Adipose tissue (tissue), 3 donors: ENCODE measurements around the gene SFI1. TPM values are rescaled to one million over a fixed set of nuclear protein-coding genes. Genes with fewer than 3 reads are reported as not detected.

ENCODE experiments used
- H3K27ac ChIP-seq: one replicate; pipeline ENCODE4 v1.5.1; 2013; ENCODE audit warnings: low read depth, low read length
- WGBS, 3 donors: extraction: QIAGEN DNeasy Blood & Tissue Kit; methylation state at CpG; one replicate each; pipeline ENCODE4 v1.1.7; 2013; 5-methylcytosine and 5-hydroxymethylcytosine counted together
- polyA plus RNA-seq, 3 donors: library from polyadenylated mRNA; stranded (reverse); fragments of 200-250 nt; gene quantifications; one replicate each; pipeline ENCODE4 v1.2.3, GENCODE V29; 2013
- donor health status: healthy with polysubstance abuse.
- donor health status: Bipolar disorder and iron deficiency.
- donor health status: healthy.

Gene SFI1
- polyA plus RNA-seq, 3 donors, result 9.9 to 21.8 (median 12.9) TPM

DNA sequence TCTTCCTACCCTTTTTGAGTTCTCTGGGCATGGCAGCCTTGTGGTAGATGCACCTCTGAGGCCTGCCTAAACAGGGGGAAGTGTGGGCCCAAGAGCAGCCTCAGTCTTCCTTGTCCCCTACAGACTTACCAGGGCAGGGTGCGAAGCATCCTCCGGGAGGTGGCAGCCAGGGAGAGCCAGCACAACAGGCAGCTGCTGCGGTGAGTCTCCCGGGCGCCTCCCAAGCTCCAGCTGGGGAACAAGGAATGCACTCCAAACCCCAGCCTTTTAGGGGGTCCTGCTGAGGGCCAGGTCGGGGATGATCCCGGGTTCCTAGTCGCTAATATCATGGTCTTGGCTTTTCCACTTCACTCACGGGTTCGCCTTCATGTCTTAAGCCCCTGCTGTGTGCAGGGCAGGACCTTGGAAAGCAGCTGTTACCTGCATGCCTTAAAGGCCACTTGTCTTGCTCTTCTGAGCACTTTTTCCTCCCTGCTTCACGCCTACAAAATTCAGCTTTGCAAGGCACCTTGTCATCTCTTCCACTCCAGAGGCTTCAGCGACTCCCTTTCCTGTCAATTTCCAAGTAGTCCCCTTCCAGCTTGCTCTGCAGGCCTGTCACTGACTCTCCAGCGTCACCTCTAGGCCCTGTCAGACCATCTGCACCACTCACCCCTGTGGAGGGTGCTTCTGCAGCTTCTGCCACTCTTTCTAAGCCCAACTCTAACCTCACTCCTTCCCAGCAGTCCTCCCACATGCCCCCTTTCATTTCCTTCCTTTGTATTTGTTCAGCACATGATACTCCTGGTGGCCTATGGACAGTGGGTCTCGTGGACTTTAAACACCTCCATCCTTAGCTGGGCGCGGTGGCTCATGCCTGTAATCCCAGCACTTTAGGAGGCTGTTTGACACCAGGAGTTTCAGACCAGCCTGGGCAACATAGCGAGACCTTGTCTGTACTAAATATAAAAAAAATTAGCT, 108.7 kb downstream of the SFI1 start:
- no peak overlapping the region for H3K27ac ChIP-seq
- 90 to 91% (median 90%) methylated on average over 17 of the region's 17 CpGs for WGBS, 3 donors

DNA sequence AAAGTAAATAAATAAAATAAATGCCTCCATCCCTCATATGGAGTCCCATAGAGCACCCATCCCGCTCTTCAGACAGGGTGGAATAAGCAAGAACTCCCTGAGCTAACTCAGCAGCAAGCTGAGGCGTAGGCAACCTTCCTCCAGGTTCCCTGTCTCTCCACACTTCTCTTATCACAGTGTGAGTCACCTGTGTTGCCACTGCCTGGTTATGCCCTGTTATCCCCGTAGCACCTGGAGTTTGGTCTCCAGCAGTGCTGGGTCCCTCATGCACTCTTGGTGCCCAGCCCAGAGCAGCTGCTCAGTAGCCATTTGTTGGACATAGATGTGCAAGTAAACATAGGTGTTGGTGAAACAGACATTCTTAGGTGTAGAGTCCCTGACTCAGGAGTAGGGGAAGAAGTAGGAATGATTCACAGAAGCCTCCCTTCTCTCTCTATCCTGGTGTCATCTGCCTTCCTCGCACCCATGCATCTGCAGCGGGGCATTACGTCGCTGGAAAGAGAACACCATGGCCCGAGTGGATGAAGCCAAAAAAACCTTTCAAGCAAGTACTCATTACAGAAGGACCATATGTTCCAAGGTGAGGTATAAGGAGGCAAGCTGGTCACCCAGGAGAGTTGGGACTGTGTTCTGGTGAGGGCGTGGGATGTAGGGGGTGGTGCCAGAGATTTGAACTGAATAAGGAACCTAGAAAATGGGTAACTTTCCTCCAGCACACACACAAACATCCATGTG, 109.7 kb downstream of the SFI1 start:
- WGBS, 3 donors, result 90 to 96% (median 92%) methylated on average over 9 of the region's 9 CpGs
- H3K27ac ChIP-seq, result no peak overlapping the region

DNA sequence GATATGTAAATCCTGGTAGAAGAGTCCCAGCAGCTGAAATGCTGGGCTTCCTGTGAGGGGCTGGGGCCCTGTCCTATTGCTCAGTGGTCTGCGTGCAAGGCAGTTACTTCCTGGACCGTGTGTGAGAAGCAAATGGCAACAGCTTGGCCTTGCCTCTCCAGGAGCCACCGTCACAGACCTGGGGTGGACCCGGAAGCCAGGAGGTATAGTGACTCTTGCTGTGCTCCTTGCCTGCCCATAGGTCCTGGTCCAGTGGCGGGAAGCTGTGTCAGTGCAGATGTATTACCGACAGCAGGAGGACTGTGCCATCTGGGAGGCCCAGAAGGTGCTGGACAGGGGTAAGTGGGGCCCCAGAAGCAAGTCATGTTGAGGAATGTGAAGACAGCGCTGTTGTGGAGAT, 111.4 kb downstream of the SFI1 start:
- WGBS, 3 donors, result 94 to 96% (median 96%) methylated on average over 7 of the region's 7 CpGs

DNA sequence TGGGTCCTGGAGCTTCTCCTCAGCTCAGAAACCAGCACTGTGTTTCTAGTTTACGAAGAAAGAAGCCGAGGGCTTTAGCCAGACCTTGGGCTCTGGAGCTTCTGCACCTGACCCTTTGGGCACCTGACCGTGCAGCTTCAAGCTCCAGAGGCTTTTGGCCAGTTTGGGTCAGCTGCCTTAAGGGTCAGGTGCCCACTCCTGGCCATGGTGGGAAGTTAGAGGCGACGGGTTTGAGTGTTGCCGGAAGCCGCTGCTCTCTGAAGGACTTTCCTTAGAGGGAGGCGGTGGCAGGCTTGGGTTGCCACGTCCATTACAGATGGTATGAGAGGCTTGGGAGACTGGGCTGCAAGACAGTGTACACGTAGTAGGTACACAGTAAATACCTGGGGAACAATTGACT, 113.4 kb downstream of the SFI1 start:
- H3K27ac ChIP-seq, result no peak overlapping the region
- WGBS, 3 donors, result 89 to 96% (median 95%) methylated on average over 10 of the region's 10 CpGs

More for the DNA sequence above, 111.4 kb downstream of the SFI1 start:
- H3K27ac ChIP-seq, result no peak overlapping the region

DNA sequence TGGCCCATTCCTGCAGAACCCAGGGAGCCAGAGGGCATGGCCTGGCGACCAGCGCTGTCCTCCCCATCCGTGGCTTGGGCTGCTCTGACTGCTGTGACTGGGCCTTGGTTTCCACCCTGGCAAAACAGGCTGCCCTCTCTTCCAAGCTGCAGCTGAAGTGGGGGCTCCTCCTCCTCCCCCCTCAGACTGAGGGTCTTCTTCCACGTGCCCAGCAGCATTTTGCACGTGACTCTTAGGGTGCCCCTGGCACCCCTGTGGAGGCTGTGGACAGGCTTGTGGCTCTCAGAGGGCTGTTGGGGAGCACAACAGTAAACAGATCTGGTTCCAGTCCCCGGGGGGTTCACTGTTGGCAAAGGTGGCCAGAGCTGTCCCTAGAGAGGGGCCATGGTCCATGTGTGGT, 114.3 kb downstream of the SFI1 start:
- WGBS, 3 donors, result 80 to 93% (median 91%) methylated on average over 6 of the region's 6 CpGs
- H3K27ac ChIP-seq, result no peak overlapping the region

DNA sequence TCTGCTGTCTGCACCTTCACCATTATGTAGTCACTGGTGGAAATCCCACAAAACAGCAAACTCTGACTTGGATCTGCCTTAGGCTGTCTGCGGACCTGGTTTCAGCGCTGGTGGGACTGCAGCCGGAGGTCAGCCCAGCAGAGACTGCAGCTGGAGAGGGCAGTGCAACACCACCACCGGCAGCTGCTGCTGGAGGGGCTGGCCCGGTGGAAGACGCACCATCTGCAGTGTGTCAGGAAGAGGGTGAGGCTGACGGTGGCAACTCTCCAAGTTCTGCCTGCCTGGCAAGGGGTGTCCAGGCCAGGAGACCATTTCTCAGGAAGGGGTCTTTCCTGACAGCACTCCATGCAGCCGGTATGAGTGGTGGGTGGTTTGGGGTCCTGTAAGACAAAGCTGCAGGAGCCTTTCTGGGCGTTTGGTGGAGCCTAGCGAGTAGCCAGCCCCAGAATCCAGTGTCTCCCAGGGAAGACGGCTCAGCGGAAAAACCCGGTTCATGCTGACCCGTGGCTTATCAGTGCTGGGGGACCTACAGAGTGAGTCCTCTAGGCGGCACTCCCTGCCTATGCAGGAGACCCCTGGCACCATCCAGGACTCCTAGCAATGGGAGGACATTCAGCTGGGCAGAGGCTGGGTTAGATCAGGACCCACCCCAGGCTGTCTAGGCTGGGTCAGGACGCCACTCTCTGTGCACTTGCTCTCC, 114.9 kb downstream of the SFI1 start:
- no peak overlapping the region for H3K27ac ChIP-seq
- 61 to 67% (median 64%) methylated on average over 15 to 16 of the region's 16 CpGs for WGBS, 3 donors

DNA sequence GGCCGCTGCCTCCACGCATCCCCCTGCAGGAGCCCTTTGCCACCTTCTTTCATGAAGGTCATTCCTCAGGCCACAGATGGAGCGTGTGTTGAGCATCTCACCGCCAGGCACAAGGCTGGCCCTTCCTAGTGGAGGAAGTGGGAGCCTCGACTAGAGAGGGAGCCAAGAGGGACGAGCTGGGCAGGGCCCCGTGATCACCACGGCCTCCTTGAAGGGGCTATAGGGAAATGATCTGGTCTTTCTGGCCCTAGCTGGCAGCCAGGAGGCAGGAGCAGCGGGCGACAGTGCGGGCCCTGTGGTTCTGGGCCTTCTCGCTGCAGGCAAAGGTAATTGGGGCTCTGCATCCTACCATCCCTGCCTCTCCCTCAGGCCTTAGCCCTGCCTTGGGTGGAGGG, 116.6 kb downstream of the SFI1 start:
- H3K27ac ChIP-seq, result no peak overlapping the region
- WGBS, 3 donors, result 79 to 92% (median 86%) methylated on average over 12 of the region's 12 CpGs

DNA sequence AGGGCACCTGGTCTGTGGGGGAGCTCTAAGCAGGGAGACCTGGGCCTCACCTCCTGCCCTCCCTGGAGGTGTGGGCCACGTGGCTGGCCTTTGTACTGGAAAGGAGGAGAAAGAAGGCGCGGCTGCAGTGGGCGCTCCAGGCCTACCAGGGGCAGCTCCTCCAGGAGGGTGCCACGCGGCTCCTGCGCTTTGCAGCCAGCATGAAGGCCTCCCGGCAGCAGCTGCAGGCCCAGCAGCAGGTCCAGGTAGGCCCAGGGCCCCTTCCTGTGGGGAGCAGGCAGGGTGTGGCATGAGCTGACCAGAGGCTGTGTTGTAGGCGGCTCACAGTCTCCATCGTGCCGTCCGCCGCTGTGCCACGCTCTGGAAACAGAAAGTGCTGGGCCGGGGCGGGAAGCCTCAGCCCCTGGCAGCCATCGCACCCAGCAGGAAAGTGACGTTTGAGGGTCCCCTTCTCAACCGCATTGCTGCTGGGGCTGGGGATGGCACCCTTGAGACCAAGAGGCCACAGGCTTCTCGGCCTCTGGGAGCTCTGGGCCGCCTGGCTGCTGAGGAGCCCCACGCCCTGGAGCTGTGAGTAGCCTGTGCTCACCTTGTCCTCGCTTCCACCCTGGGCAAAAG, 117.1 kb downstream of the SFI1 start:
- 89 to 92% (median 89%) methylated on average over 20 to 23 of the region's 23 CpGs for WGBS, 3 donors
- no peak overlapping the region for H3K27ac ChIP-seq

DNA sequence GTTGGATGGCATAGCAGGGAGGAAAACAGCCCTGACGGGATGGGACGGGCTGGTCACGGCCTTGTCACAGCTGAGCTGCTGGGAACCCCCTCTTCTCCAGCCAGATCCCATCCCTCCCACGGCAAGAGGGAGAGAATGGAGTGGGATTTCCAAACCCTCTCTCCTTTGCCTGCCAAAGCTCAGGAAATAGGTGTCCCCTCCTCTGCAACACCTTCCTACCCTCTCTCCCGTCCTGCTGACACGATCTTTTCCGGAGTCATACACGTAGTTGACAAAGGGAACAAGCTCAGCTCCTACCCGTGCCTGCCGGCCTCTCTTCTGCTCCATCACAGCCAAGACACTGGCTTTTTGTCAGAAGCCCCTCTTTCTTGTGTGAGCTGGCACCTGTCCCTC, 117.6 kb downstream of the SFI1 start:
- WGBS, 3 donors, result 78 to 85% (median 83%) methylated on average over 10 of the region's 10 CpGs
- H3K27ac ChIP-seq, result no peak overlapping the region

DNA sequence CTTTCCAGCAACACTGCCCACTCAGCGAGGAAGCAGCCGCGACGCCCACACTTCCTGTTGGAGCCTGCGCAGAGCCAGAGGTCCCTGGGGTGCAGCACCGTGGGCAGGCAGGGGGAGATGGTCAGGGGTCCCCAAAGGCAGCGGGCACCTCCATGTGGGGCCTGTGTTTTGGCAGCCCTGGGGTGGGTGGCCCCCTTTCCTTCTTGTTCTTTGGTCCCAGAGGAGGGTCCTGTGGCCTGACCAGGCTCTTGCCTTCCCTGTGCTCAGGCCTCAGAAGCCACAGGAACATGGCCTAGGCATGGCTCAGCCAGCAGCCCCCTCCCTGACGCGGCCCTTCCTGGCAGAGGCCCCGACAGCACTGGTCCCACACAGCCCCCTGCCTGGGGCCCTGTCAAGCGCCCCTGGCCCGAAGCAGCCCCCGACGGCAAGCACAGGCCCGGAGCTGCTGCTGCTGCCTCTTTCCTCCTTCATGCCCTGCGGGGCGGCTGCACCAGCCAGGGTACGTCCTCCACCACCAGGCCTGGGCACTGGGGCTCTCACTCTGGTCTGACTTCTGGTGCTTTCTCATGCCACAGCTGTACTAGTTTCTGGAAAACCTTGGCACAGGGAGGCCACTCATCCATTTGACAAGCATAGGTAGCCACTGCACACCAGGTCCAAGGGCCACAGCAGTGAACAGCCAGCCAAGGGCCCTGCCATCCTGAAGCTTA, 118.6 kb downstream of the SFI1 start:
- WGBS, 3 donors, result 60 to 83% (median 60%) methylated on average over 18 of the region's 18 CpGs
- H3K27ac ChIP-seq, result no peak overlapping the region

DNA sequence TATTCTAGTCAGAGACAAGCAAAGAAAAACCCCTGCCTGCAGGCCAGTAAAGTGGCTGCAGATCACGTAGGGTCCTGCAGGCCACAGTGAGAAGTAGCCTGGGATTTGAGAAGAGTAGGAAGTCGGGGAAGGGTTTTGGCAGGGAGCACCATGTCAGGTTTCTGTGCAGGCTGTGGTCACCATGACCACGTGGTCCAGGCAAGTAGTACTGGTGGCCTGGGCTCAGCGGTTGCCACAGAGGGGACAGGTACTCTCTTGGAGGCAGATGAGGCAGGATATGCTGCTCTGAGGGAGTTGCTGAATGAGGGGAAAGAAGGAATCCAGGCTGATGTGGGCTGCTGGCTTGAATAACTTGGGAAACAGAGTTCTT, 119.1 kb downstream of the SFI1 start:
- 36 to 77% (median 50%) methylated on average over 4 of the region's 4 CpGs for WGBS, 3 donors
- H3K27ac ChIP-seq, result no peak overlapping the region

DNA sequence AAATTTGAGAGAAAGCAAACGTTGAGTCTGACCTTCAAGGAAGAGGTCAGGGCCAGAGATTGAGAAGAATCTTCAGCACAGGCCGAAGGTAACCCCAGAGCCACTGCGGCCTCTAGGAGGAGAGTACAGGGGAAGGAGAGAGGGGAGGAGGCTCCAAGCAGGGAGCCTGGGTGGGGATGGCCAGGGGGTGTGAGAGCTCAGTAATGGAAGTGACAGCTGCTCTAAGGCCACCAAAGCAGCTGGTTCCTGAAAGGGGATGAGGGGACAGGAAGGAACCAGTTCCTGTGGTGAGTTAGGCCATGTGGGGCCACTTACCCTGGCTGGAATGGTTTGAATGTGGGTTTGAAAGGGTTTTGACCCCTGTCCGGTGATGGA, 119.6 kb downstream of the SFI1 start:
- H3K27ac ChIP-seq, result no peak overlapping the region
- 43 to 64% (median 48%) methylated on average over 4 of the region's 4 CpGs for WGBS, 3 donors

DNA sequence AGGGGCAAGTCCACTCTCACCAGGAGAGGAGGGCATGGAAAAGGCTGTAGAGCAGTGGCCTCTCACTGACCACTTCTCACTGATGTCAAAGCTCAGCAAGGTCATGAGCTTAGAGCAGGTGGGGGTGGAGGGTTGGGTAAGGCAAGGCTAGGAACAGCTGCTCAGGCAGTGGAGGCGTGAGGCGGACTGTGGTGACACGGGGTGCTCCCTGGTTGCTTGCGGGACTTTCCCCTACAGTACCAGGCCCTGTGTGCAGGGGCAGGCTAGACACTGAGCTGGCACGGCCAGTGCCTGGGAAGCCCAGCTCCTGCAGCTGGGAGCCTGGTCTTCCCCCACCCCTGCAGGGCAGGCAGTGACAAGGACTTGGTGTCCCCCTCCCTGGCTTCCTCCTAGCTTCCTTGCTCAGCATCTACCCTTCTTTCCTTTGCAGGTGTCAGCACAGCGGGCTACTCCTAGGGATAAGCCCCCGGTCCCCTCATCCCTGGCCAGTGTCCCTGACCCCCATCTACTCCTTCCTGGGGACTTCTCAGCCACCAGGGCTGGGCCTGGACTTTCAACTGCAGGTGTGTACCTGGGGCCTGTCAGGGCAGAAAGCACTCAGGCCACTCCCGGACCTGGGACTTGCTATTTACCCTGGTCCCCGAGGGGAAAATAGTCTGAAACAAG, 120.1 kb downstream of the SFI1 start:
- H3K27ac ChIP-seq, result no peak overlapping the region
- WGBS, 3 donors, result 66 to 80% (median 78%) methylated on average over 9 of the region's 9 CpGs

DNA sequence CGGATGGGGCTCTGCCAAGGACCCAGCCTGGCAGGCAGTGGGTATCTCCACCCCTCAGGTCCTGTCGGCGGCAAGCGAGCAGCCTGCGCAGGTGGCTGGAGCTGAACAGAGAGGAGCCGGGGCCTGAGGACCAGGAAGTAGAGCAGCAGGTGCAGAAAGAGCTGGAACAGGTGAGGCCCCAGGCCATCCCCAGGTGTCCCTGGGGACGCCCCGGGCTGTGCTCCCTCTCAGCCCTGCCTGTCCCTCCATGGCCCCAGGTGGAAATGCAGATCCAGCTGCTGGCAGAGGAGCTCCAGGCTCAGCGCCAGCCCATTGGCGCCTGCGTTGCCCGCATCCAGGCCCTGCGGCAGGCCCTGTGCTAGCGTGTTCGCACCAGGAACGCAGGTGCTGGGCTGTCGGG, 121.7 kb downstream of the SFI1 start:
- WGBS, 3 donors, result 89 to 95% (median 91%) methylated on average over 17 of the region's 17 CpGs
- H3K27ac ChIP-seq, result no peak overlapping the region

DNA sequence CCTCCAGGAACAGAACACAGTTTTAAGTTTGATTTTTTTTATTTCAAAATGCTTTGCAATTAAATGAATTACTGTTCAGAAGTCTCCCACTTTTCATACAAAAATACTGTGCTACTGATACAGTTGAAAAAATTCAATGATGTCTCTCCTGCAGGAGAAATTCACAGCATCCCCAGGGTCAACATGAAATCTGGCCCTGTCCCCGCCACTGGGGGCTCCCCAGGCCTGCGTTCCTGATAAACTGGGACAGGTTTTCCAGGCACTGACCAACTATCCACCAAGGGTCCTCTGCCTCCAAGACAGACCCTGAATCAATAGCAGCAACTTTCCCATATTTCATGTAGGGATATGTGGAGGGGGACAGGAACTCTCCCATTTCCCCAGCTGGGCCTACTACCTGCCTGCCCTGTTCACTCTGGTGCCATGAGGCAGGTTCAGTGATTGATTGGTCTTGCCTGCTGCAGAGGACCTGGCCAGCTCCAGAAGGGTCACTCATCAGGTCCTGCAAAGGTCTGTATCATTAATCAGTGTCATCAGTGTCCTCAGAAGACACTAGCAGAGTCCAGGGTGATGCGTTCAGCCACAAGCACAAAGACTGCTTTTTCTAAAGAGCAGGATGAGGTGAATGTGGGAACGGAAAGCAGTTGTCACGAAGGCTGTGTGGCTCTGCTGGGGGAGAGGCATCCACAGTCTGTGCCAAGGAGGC, 122.3 kb downstream of the SFI1 start:
- 84 to 85% (median 85%) methylated on average over 5 of the region's 5 CpGs for WGBS, 3 donors
- H3K27ac ChIP-seq, result no peak overlapping the region

DNA sequence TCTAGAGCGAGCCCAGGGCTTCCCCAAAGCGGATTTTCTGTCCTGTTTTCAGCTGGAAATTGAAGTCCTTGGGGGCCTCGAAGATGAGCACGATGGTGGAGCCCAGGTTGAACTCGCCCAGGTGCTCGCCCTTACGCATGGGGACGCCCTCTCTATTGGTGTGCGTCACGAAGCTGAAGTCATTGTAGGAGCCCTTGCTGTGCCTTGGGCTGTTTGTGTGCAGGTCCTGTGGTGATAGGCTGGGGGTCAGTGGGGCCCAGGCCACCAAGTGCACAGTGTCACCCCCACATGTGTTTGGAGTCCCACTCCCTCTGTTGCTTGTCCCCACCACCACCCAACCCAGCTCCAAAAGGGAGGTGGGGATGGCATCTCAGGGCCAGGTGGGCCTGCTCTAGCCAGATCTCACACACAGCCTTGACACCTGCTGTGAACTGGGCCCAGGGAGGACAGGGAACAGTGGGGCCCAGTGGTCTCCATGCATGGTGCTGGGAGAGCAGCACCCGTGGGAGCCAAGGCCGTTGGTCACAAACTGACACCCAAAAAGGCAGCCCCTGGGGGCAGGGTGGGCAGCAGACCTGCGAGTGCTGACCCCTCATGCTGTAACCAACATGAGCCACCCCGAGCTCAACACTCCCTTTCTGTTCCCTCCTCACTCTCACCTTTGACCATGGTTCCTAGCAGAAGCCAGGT, 123.4 kb downstream of the SFI1 start:
- 90 to 93% (median 93%) methylated on average over 14 of the region's 14 CpGs for WGBS, 3 donors
- H3K27ac ChIP-seq, result no peak overlapping the region
